Activated T-cell treated with anti-CD3 and anti-CD28 coated beads, Interleukin-2, amount 50 U/mL, for 1 hour (primary cell): ENCODE results near the gene TMEM190.

Experiments
- DNase-seq: peaks from one replicate; pipeline ENCODE4 v3.0.0-alpha.2; 2020

The TMEM190 gene

DNA sequence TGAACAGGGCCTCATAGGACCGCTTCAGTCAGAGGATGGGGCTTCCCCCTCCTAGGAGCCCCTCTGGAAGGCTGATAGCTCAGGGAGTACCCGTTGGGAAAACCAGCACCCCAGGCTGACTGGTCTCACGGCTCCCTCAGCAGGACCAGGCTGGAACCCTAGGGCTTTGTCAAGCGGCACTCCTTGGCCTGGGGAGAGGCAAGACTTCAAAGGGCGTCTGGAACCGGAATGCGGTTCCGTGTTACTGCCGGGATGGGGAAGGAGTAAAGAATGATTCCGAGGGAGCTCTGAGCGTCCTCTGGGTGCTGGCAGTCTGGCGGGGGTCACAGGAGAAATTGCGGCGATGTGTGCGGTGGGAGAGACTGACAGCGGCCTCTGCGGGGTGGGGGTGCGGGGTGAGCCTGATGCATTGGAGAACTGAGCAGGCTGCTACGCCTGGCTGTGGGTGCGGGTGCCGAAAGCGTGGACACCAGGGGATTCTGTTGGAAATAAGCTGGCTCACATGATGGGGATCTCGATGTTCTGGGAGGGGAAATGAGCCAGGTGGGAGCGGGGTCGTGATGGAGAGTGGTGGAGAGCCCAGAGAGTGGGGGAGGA, 24.0 kb upstream of the TMEM190 start:
- no peak for DNase-seq

DNA sequence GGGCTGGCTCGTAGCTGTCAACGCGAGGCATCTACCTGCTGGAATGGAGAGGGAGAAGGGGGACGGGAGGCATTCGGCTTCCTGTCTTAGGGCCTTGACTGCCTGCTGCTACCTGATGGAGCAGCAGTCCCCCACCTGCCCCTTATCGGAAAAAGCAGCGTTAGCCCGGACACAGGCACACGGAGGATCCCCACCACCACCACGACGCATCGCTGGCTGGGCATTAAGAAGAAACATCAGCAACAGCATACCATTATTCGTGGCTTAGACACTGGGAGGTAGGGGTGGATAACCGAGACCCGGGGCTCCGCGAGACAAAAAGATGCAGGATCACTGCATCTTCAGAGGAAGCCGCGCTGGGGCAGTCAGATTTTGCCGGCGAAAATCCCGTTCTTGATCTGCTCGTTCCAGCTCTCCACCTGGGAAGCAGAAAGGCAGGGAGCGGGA, 23.2 kb upstream of the TMEM190 start:
- no peak for DNase-seq

DNA sequence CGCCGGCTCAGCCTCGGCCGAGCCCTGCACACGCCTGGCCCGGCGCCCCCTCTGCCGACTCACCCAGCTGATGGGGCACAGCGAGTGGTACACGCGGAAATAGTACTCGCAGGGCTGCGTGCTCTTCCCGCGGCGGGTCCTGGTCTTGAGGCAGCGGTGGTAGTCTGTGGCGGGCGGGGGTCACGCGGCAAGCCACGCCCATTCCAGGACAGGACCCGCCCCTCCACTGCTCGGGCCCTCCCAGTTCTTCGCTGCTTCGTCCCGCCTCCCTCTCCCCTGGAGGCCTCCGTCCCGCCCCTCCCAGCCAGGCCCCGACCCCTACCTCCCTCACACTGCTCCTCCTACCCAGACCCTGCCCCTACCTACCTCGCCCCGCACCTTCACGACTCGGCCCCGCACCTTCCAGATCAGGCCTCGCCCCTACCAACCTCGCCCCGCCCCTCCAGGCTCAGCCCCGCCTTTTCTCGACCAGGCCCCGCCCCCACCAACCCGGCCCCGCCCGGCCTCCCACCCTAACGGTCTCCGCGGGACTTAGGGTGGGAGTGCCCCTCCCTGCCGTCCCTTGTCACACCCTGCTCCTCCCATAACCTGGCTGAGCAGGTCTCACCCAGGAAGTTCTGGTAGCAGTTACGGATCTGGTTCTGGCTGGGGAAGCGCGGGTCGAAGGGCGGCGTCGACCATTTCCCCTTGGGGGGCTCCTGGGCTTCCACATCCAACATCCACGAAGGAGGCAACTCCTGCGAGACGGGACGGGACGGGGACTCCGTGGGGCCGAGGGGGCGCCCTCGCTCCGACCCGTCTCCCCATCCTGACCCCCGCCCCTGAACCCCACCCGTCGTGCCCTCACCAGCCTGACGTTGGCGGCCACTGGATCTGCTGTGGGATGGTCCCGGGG, 22.6 kb upstream of the TMEM190 start:
- DNase-seq, result peak; percentile 65

DNA sequence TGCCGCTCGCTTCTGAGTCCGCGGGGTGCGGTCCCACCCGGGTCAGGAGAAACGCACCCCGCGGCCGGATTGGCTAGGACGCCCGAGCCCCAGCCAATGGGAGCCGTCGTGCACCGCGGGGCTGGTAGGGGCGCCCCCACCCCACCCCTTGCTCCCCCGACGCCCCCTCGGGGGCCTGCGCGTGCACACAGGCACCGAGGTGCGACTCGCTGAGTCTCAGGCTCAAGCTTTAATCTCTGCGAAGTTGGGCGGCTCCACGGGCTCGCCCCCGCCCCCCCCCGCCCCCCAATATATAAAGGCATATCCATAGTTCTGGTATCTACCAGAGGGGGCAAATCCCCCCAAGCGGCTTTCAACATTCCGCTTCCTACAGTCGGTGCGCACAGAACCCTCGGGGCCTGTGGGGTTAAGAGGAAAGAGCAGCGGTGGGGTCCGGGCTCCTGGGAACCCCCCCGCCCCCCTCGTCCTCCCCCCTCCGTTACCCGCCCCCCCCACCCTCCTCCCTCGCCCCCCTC, 21.9 kb upstream of the TMEM190 start, which contains the start of gene COX6B2:
TSS of gene COX6B2 (minus strand) at position 22 of the 515 bp plus-strand sequence. CDS start 198 bp downstream, outside the sequence.
- DNase-seq, result peak; percentile 32

DNA sequence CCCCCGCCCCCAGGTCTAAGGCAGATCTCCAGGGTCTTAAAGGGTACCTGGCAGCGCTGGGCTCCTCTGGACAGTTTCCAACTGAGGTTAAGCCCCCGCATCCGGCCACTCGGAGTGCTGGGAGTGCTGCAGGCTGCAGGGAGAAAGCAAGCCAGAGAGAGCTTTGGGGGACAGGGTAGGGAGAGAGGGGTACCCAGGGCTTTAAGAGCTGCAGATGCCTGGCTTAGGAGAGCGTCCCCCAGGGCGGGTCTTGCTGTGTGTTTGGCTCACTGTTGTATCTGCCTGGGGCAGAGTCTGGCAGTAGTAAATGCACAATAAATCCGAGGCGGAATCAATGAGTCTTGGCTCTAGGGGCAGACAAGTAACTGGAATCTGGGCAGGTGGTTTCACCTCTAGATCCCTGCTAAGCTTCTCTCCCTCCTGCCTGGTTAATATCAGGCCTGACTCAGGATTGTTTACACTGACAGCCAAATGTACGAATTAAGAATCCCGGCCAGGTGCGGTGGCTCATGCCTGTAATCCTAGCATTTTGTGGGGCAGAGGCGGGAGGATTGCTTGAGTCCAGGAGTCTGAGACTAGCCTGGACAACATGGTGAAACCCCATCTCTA, 21.3 kb upstream of the TMEM190 start:
- DNase-seq, result no peak

DNA sequence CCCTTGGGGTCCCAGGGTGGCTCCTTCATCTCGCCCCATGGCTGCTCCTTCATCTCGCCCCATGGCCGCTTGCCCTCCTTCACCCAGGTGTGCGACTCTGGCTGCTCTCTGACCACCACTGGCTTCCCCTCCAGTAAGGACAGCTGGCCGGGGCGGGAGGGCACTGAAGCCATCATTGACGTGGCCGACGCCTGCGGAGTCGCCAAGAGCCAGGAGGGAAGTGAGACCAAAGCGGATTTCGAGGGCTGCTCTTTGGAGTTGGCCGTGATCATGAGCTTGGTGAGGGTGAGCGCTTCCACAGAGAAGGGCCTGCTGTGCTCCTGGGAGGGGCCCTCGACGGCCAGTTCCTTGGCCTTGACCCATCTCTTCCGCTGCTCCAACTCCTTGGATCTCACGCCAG, 18.1 kb upstream of the TMEM190 start:
- DNase-seq, result no peak

DNA sequence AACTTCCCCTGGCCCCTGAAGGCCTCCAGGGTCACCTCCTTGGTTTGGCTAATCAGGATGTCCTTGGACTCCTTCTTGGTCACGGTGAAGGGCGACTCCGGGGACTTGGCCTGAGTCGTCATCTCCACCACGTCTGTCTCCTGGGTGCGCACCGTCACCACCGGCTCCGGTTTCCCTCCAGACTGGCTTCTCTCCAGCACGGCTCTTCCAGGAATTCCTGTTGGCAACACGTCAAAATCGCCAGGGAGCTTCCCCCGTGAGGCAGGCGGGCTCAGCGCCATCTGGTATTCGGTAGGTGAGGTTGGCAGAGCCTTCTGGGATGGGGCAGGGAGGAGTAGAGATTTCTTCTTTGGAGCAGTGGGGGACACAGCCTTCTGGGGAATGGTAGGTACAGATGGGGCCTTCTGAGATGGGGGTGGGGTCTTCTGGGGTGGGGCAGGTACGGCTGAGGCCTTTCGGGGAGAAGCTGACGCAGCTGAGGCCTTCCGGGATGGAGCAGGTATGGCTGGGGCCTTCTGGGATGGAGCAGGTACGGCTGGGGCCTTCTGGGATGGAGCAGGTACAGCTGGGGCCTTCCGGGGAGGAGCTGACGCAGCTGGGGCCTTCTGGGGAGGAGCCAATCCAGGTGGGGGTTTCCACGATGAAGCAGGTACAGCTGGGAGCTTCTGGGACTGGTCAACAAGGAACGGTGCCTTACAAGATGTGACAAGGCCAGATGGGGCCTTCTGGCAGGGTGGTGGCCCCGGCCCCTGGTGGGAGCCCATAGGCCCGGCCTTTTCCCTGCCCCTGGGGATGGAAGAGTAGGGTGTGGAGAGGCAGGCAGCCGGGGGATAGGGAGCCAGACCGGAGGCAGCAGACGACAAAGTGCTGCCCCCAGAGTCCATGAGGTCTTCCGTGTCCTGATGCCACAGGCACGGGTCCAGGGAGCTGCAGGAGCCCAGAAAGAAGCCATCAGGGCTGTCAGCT, 17.4 kb upstream of the TMEM190 start:
- no peak for DNase-seq

DNA sequence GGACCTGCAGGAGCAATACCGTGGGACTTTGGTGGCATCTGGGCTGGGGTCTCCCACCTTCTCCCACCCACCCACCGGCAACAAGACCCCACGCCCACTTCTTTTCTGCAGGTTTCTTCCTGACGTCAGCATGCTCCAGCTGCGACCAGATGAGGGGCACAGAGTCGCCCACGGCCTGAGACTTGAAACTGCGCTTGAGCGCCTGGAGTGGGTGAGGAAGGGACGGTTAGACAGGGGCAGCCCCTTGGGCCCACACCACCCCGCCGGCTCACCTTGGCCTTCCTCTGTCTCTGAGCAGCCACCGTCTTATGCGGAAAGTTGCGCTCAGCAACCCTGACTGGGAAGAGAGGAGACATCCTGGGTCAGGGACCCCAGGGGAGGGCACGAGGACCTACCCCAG, 15.7 kb upstream of the TMEM190 start:
- no peak for DNase-seq

DNA sequence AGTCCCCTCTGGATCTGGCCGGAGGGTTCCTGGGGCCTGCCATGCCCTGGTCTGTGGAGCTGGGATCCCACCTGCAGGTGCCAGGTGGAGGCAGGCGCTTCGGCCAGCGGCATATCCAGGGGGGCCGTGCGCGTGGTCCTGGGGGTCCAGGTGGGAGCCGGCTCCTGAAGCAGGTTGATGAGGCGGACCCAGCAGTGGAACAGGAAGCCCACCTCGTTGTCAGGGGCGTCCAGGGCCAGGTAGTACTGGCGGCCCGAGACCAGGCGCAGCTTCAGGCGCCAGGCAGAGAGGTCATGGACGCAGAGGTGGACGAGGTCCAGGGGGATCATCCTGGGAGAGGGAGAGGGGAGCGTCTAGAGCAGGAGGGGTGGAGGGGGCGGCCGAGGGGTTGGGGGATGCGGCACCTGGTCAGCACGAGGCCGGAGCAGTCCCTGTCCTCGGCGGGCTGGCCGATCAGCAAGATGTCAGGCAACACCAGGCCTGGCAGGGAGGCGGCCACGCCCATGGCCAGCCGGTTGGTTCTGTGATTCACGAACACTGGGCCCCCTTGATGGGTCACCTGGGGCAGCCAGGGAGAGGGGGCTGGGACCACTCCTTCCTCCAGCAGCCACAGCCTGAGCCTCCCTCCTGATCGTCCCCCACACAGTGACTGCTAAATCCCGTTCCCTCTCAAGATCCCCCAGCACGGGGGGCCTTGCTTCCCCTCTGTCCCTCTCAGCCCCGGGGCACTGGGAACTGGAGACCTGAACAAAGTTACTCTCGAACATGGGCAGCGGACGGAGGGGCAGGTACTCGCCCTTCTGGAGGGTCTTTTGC, 14.2 kb upstream of the TMEM190 start:
- DNase-seq, result no peak

DNA sequence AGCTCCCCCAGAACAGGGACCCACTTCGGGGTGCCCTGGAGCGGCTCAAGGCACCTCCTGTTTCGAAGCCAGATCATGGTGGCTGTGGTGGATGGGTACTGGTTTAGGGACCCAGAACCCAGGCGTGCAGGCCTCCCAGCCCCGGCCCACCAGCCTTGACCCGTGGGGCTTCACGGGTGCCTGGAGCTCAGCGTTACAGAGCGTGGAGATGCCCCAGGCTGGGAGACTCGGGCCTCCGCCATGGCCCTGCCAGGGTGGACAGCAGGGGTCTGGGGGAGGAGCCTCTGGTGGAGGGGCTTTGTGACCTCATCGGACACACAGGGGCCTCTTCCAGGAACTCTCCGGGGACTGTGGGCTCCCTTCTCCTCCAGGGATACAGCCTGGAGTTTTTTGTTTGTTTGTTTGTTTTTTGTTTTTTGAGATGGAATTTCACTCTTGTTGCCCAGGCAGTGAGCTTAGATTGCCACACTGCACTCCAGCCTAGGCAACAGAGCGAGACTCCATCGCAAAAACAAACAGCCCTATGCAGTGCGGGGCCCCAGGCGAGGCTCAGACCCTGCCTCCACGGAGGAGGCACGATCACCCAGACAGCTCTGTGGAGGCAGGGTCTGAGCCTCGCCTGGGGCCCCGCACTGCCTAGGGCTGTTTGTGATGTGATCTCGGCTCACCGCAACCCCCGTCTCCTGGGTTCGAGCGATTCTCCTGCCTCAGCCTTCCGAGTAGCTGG, 13.5 kb upstream of the TMEM190 start, which contains the start of gene GARIN5B:
TSS of gene GARIN5B (minus strand) at position 271 of the 727 bp plus-strand sequence. CDS start at position 77, 194 bp downstream.
- no peak for DNase-seq

DNA sequence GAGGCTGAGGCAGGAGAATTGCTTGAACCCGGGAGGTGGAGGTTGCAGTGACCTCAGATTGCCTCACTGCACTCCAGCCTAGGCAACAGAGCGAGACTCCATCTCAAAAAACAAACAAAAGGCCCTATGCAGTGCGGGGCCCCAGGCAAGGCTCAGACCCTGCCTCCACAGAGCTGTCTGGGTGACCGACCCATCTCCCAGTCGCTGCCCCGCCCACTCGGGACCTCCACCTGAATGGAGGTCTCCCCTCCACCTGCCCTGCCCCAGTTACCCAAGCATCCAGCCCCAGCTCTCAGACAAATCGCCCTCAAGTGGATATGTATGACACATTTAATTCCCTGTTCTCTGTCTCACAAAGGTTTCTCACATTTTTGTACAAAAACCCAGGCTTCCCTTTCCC, 11.4 kb upstream of the TMEM190 start:
- DNase-seq, result no peak

DNA sequence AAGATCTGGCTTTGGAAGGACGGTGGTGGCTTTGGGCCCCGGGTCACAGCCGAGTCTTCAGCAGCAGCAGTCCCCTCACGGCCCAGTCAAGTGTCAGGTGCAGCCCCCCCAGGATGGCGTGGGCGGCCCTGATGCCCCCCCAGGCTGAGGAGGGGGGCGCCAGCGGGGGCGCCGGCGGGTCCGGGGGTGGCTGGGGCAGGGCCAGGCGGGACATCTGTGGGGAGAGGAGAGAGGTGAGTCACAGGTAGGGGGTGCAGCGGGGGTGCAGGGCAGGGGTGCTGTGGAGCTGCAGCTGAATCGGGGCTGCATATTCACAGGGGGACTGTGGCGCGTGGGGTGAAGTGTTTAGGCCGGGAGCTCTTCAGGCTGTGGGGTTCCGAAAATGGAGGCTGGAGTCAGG, 10.7 kb upstream of the TMEM190 start:
- DNase-seq, result no peak

DNA sequence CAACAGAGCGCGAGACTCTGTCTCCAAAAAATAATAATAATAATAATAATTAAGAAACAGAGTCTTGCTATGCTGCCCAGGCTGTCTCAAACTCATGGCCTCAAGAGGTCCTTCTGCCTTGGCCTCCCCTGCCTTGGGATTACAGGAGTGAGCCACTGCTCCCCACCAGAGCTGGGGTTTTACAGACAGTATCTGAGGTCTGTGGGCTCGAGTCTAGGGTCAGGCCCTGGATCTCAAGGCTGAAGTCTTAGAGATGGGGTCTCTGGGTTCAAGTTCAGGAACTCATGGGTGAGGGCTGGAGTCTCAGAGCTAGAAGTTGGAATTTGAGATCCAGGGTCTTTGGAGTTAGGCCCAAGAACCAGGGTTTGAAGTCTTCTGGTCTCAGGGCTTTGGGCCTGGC, 9.8 kb upstream of the TMEM190 start:
- no peak for DNase-seq

DNA sequence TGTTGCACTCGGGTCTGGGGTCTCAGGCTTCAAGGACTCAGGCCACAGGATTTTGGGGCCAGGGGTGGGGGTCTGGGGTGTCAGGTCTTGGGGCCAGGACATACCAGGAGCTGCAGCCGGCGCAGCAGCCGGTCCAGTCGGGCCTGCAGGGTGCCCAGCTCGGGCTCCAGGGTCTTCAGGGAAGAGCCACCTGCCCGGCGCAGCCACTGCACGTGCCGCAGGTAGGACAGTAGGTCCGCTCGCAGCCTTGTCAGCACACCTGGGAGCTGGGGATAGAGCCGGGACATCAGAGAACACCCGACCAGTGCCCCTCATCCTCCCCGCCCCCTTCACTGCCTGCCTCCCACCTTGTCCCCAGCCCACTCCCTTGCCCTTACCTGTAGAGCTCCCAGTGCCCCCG, 8.5 kb upstream of the TMEM190 start:
- DNase-seq, result no peak

DNA sequence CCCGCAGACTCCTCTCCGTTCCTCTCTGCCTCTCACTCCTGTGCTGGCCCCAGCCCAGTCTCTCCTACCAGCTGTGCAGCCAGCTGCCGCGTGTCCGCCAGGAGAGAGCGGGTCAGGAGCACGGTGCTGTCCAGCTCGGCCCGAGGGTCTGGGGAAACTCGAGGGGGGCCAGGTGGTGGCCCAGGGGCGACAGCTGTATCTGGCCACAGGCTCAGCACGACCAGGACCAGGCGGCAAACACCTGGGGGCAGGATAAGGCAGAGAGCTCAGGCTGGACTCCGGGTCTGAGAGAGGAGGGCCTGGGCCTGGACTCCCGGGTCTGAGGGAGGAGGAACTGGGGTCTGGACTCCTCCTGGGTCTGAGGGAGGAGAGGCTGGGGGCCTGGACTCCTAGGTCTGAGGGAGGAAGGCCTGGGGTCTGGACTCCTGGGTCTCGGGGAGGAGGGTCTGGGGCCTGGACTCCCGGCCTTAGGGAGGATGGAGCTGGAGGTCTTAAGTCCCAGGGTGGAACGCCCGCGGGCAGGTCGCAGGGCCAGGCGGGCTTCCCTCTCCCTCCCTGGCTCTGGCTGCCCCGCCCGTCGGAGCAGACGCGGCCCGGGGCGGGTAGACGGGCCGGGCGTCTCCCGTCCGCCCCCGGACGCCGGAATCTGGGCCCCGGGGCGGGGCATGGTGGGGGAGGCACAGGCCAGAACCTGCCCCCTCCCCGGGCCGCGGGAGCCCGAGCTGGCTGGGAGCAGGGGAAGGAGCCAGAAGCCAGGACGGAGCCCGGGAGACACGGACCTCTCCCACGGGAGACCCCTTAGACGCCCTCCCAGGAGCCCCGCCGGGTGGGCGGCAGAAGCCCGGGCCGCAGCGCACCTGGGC, 7.7 kb upstream of the TMEM190 start:
- DNase-seq, result no peak

DNA sequence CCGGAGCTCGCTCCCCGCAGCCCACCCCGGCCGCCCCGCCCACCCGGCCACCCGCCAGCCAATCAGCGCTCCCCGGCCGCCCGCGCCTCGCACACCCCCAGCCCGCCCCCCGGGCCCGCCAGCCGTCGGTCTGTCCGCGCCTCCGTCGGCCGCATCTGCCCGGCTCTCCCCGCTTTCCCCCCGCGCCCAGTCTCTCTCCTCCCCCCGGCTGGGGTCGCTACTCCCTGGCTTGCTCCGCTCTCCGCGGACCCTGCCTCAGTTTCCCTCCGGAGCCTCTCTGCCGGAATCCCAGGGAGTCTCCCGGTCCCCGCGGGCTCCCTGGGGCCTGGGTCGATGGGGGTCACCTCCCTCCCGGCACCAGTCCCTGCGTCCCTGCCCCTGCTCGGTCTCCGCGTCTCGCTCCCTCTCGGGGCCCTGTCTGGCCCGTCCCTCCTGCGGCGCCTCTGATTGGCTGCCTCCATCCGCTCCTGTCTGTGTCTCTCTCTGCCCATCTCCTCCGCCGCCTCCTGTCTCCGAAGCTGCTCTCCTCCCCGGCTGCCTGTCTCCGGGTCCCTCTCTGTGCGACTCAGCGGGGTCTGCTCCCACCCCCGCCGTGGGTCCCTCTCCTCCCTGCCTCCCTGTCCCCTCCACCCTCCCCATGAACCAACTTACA, 6.8 kb upstream of the TMEM190 start:
- peak; percentile 46 for DNase-seq

DNA sequence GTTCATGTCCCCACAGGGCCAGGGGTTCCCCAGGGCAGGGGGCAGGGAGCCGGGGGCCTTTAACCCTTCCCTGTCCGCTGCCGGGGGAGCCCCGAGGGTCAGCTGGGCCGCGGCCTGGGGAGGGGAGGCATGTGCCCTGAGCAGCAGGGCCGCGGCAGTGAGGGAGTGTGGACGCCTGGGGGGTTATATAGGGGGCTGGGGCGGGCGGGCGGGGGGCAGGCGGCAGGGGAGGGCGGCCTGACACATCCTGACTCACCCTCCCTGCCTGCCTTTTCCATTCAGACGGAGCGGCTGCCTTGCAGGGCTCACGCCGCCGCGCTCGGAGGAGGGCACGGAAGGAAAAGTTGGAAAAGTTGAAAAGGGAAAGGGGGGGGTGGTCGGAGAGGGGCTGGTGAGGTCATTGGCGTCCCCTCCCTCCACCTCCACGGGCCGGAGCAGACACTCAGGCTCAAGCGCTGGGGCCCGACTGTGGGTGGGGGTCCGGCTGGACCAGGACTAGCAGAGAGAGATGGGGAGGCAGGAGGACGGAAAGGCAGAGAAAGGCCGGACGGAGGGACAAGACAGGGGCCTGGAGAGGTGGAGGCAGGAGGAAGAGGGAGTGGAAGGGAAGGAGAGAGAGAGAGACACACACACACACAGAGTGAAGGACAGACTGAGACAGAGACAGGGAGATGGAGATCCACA, 6.2 kb upstream of the TMEM190 start, which contains the start of gene IL11:
TSS of gene IL11 (minus strand) at position 159 of the 684 bp plus-strand sequence. CDS start at position 6, 153 bp downstream.
- DNase-seq, result no peak
